Stimulated activated CD8-positive, alpha-beta memory T cell treated with anti-CD3 and anti-CD28 coated beads, Interleukin-15, amount 100 ng/mL, for 48 hours (primary cell): ENCODE results near the gene CCL24.
"Not testable (repeated sequence)": the region's sequence is repeated elsewhere in the genome, so short reads cannot be mapped to it uniquely, and the experiment has no call there.

Experiments used
- DNase-seq, 2 donors: peaks; one replicate each; pipeline ENCODE4 v3.0.0-alpha.2; 2020; ENCODE audit warnings: low read depth in 2 of 2

Gene CCL24

GRCh38 chr7:75780647-75781273, 32.8 kb downstream of the CCL24 start:
- DNase-seq, result not testable (repeated sequence)

- DNase-seq, result not testable (repeated sequence)
Measured at GRCh38 chr7:75779516-75779915, 34.1 kb downstream of the CCL24 start.

GRCh38 chr7:75779035-75779434, 34.6 kb downstream of the CCL24 start:
- not testable (repeated sequence) for DNase-seq

GRCh38 chr7:75776295-75776971, 37.2 kb downstream of the CCL24 start:
- DNase-seq, result peak; percentile 49 to 52

GRCh38 chr7:75773958-75774357, 39.6 kb downstream of the CCL24 start:
- DNase-seq, result not testable (repeated sequence)

GRCh38 chr7:75772081-75773077, 41.2 kb downstream of the CCL24 start, which contains the start of gene CCL26:
CCL26 (minus strand) TSS chr7:75772211; CDS start chr7:75772176, 35 bp downstream.
- DNase-seq, result no peak

- DNase-seq, result no peak
Measured at GRCh38 chr7:75771224-75771623, 42.4 kb downstream of the CCL24 start.

GRCh38 chr7:75762350-75762917, 51.2 kb downstream of the CCL24 start:
- no peak for DNase-seq

- DNase-seq, result not testable (repeated sequence)
Measured at GRCh38 chr7:75761801-75762200, 51.8 kb downstream of the CCL24 start.
